HT-29 (cell line): ENCODE results near the gene SMYD3. TPM values are rescaled to one million over a fixed set of nuclear protein-coding genes. Genes with fewer than 3 reads are reported as not detected.

Experiments
- DNase-seq: peaks from one replicate; pipeline ENCODE4 v3.0.0-alpha.2; 2015; ENCODE audit warnings: low spot score
- total RNA-seq: library from RNA; depleted of rRNA; stranded (reverse); fragments of >200 nt; shearing (Covaris generic); gene quantifications from 2 replicates; pipeline ENCODE4 v1.2.3, GENCODE V29; 2014

SMYD3 gene
- total RNA-seq, 1 experiment from 2014 or later, result 24.3 TPM

- DNase-seq, result no peak
These were observed 696.8 kb downstream of the SMYD3 start for GRCh38 chr1:245810181-245810769.

GRCh38 chr1:245809361-245809760 lies 697.7 kb downstream of the SMYD3 start:
- no peak for DNase-seq

- no peak for DNase-seq
These were observed 698.9 kb downstream of the SMYD3 start for GRCh38 chr1:245807954-245808719.

- DNase-seq, result no peak
These were observed 699.8 kb downstream of the SMYD3 start for GRCh38 chr1:245807306-245807705.

GRCh38 chr1:245805532-245805931 lies 701.5 kb downstream of the SMYD3 start:
- DNase-seq, result no peak

- no peak for DNase-seq
These were observed 702.4 kb downstream of the SMYD3 start for GRCh38 chr1:245804696-245805095.

GRCh38 chr1:245803666-245804037 lies 703.4 kb downstream of the SMYD3 start:
- no peak for DNase-seq

- no peak for DNase-seq
These were observed 704.0 kb downstream of the SMYD3 start for GRCh38 chr1:245802941-245803665.

GRCh38 chr1:245800901-245801605 lies 706.0 kb downstream of the SMYD3 start:
- no peak for DNase-seq

GRCh38 chr1:245798349-245798711 lies 708.7 kb downstream of the SMYD3 start:
- DNase-seq, result no peak

- peak; percentile 39 for DNase-seq
These were observed 709.3 kb downstream of the SMYD3 start for GRCh38 chr1:245797592-245798348.

- no peak for DNase-seq
These were observed 715.4 kb downstream of the SMYD3 start for GRCh38 chr1:245791410-245792312.

GRCh38 chr1:245790441-245790840 lies 716.6 kb downstream of the SMYD3 start:
- DNase-seq, result no peak

- no peak for DNase-seq
These were observed 718.2 kb downstream of the SMYD3 start for GRCh38 chr1:245788886-245789285.

GRCh38 chr1:245788269-245788668 lies 718.8 kb downstream of the SMYD3 start:
- no peak for DNase-seq

- DNase-seq, result no peak
These were observed 720.1 kb downstream of the SMYD3 start for GRCh38 chr1:245786948-245787347.

- DNase-seq, result no peak
These were observed 727.0 kb downstream of the SMYD3 start for GRCh38 chr1:245779797-245780755.

- DNase-seq, result no peak
These were observed 729.3 kb downstream of the SMYD3 start for GRCh38 chr1:245777752-245778151.

- DNase-seq, result no peak
These were observed 730.3 kb downstream of the SMYD3 start for GRCh38 chr1:245776694-245777332.
